H9 (cell line): Measurements from ENCODE around the gene SLC24A3. TPM values are rescaled to one million over a fixed set of nuclear protein-coding genes. Genes with fewer than 3 reads are reported as not detected.

Experiments used
- DNase-seq: peaks from one replicate; pipeline ENCODE4 v3.0.0-alpha.2; 2017
- H2AFZ ChIP-seq: one replicate; pipeline ENCODE4 v1.6.1; 2013; ENCODE audit warnings: mild to moderate bottlenecking, low read length, control low read depth, moderate library complexity
- H2AK5ac ChIP-seq: 2 replicates; pipeline ENCODE4 v1.6.1; 2013; ENCODE audit warnings: low read length, control low read depth, mixed read lengths; ENCODE audit not compliant: insufficient read length
- H2BK120ac ChIP-seq: one replicate; pipeline ENCODE4 v1.6.1; 2013; ENCODE audit warnings: low read depth, mild to moderate bottlenecking, low read length, control low read depth, inconsistent platforms; ENCODE audit not compliant: poor library complexity, severe bottlenecking
- H2BK12ac ChIP-seq: 2 replicates; pipeline ENCODE4 v1.6.1; 2013; ENCODE audit warnings: low read length, control low read depth, mixed read lengths, low read depth; ENCODE audit not compliant: insufficient read length
- H2BK15ac ChIP-seq: 2 replicates; pipeline ENCODE4 v1.6.1; 2013; ENCODE audit warnings: low read depth, low read length, control low read depth
- H2BK20ac ChIP-seq: one replicate; pipeline ENCODE4 v1.6.1; 2013; ENCODE audit warnings: low read depth, mild to moderate bottlenecking, low read length, control low read depth, inconsistent platforms; ENCODE audit not compliant: poor library complexity, severe bottlenecking
- H2BK5ac ChIP-seq: 2 replicates; pipeline ENCODE4 v1.6.1; 2013; ENCODE audit warnings: low read length, control low read depth, mixed read lengths; ENCODE audit not compliant: insufficient read length
- H3K14ac ChIP-seq: 2 replicates; pipeline ENCODE4 v1.6.1; 2013; ENCODE audit warnings: low read length, control low read depth; ENCODE audit not compliant: insufficient read depth
- H3K18ac ChIP-seq: 2 replicates; pipeline ENCODE4 v1.6.1; 2013; ENCODE audit warnings: low read depth, mild to moderate bottlenecking, mixed read lengths, low read length, control low read depth; ENCODE audit not compliant: insufficient read length
- H3K23ac ChIP-seq: 2 replicates; pipeline ENCODE4 v1.6.1; 2013; ENCODE audit warnings: low read length, control low read depth, mixed read lengths, low read depth; ENCODE audit not compliant: insufficient read length
- H3K23me2 ChIP-seq: 2 replicates; pipeline ENCODE4 v1.6.1; 2013; ENCODE audit warnings: low read depth, mild to moderate bottlenecking, mixed read lengths, low read length, control low read depth; ENCODE audit not compliant: insufficient read length, poor library complexity, severe bottlenecking
- H3K27ac ChIP-seq: 2 replicates; pipeline ENCODE4 v1.5.1; 2013; ENCODE audit warnings: low read length, control low read depth, mixed read lengths, low read depth; ENCODE audit not compliant: insufficient read length
- H3K27me3 ChIP-seq: 2 replicates; pipeline ENCODE4 v1.6.1; 2013; ENCODE audit warnings: low read length, control low read depth, inconsistent platforms; ENCODE audit not compliant: insufficient read depth
- H3K4ac ChIP-seq: 2 replicates; pipeline ENCODE4 v1.6.1; 2013; ENCODE audit warnings: low read depth, mild to moderate bottlenecking, control low read depth, inconsistent platforms, low read length, moderate library complexity
- H3K4me1 ChIP-seq: 2 replicates; pipeline ENCODE4 v1.6.1; 2013; ENCODE audit warnings: low read length, control low read depth, inconsistent platforms; ENCODE audit not compliant: insufficient read depth
- H3K4me2 ChIP-seq: 2 replicates; pipeline ENCODE4 v1.6.1; 2013; ENCODE audit warnings: low read length, control low read depth, mixed read lengths; ENCODE audit not compliant: insufficient read length, insufficient read depth
- H3K56ac ChIP-seq: 2 replicates; pipeline ENCODE4 v1.6.1; 2013; ENCODE audit warnings: low read depth, mild to moderate bottlenecking, mixed read lengths, low read length, control low read depth; ENCODE audit not compliant: insufficient read length
- H3K79me1 ChIP-seq: 2 replicates; pipeline ENCODE4 v1.6.1; 2013; ENCODE audit warnings: low read depth, mild to moderate bottlenecking, moderate library complexity, low read length, control low read depth, inconsistent platforms; ENCODE audit not compliant: insufficient read depth, poor library complexity, severe bottlenecking
- H3K79me2 ChIP-seq: 2 replicates; pipeline ENCODE4 v1.6.1; 2013; ENCODE audit warnings: low read length, control low read depth, inconsistent platforms; ENCODE audit not compliant: insufficient read depth
- H3K9ac ChIP-seq: 2 replicates; pipeline ENCODE4 v1.6.1; 2013; ENCODE audit warnings: low read length, control low read depth, mixed read lengths; ENCODE audit not compliant: insufficient read length; ENCODE audit errors: extremely low read depth
- H3K9me3 ChIP-seq: one replicate; pipeline ENCODE4 v1.6.1; 2013; ENCODE audit warnings: low read depth, low read length, inconsistent platforms; ENCODE audit not compliant: control insufficient read depth
- H3T11ph ChIP-seq: one replicate; pipeline ENCODE4 v1.6.1; 2013; ENCODE audit warnings: mild to moderate bottlenecking, low read length, control low read depth, inconsistent platforms
- H4K20me1 ChIP-seq: one replicate; pipeline ENCODE4 v1.6.1; 2013; ENCODE audit not compliant: control insufficient read depth, insufficient read length, insufficient read depth
- H4K5ac ChIP-seq: 2 replicates; pipeline ENCODE4 v1.6.1; 2013; ENCODE audit warnings: low read depth, mild to moderate bottlenecking, mixed read lengths, low read length, control low read depth; ENCODE audit not compliant: insufficient read length
- H4K8ac ChIP-seq: replicated peaks from 2 replicates; pipeline ENCODE4 v1.6.1; 2013; ENCODE audit warnings: low read length, control low read depth, mixed read lengths, low read depth; ENCODE audit not compliant: insufficient read length
- H4K91ac ChIP-seq: 2 replicates; pipeline ENCODE4 v1.6.1; 2013; ENCODE audit warnings: low read depth, mild to moderate bottlenecking, moderate library complexity, mixed read lengths, low read length, control low read depth; ENCODE audit not compliant: insufficient read length
- H3K27ac Mint-ChIP-seq, 3 experiments: 2 replicates in 2 of 3; 3 replicates in 1 of 3; pipeline ENCODE4 v1.8.0; 2020 to 2021; ENCODE audit warnings: mixed read lengths in 3 of 3, mild to moderate bottlenecking in 1 of 3, moderate library complexity in 1 of 3
- H3K27me3 Mint-ChIP-seq: 2 replicates; pipeline ENCODE4 v1.8.0; 2021; ENCODE audit warnings: low read depth, mild to moderate bottlenecking, moderate library complexity, mixed read lengths
- H3K36me3 Mint-ChIP-seq, 3 experiments: 2 replicates in 2 of 3; 3 replicates in 1 of 3; pipeline ENCODE4 v1.8.0; 2020 to 2021; ENCODE audit warnings: low read depth in 3 of 3, mixed read lengths in 3 of 3; ENCODE audit not compliant: insufficient read depth in 1 of 3
- H3K4me1 Mint-ChIP-seq, 2 experiments: 2 replicates each; pipeline ENCODE4 v1.8.0; 2020; ENCODE audit warnings: mixed read lengths in 2 of 2
- H3K4me3 Mint-ChIP-seq, 2 experiments: 2 replicates in 1 of 2; 3 replicates in 1 of 2; pipeline ENCODE4 v1.8.0; 2020 to 2021; ENCODE audit warnings: mild to moderate bottlenecking in 2 of 2, mixed read lengths in 2 of 2, moderate library complexity in 1 of 2
- H3K9me3 Mint-ChIP-seq, 2 experiments: 2 replicates in 1 of 2; 3 replicates in 1 of 2; pipeline ENCODE4 v1.8.0; 2020; ENCODE audit warnings: mild to moderate bottlenecking in 2 of 2, mixed read lengths in 2 of 2, moderate library complexity in 1 of 2
- CTCF ChIP-seq: fragments of 200-600 bp; sonication (generic); conservative IDR thresholded peaks from 3 replicates; pipeline ENCODE4 v1.8.0; 2021; ENCODE audit warnings: antibody characterized with exemption, mild to moderate bottlenecking
- WGBS: extraction: QIAGEN DNeasy Blood & Tissue Kit; methylation state at CpG from one replicate; pipeline ENCODE4 v1.1.7; 2013; ENCODE audit warnings: missing lambda C conversion rate, low lambda C conversion rate, mixed read lengths; ENCODE audit not compliant: insufficient read length; ENCODE audit errors: extremely low coverage; 5-methylcytosine and 5-hydroxymethylcytosine counted together
- total RNA-seq: library from RNA; stranded (reverse); gene quantifications from 2 replicates; pipeline ENCODE4 v1.2.1, GENCODE V29; 2021

SLC24A3 gene
- total RNA-seq, 1 experiment from 2014 or later = 0.83 TPM

GRCh38 chr20:19430641-19431315 is 218.3 kb downstream of the SLC24A3 start:
- Histone ChIP-seq H2BK12ac (no peak overlapping the region), H3K79me1 (no peaks in the 10 kb centered on the region), H3K27ac (no peak overlapping the region), H3K18ac (no peak overlapping the region), H3K4me2 (no peak overlapping the region), H2BK120ac (no peak overlapping the region), H3K23ac (no peak overlapping the region), H3K9ac (no peak overlapping the region), H4K5ac (no peak overlapping the region), H4K8ac (no peak overlapping the region), H3K4me1 (no peaks in the 10 kb centered on the region; the same call in 1 of the 2 replicates), H3K14ac (peak overlapping the region; percentile 16; the same call in 1 of the 2 replicates), H2BK15ac (no peak overlapping the region), H3K79me2 (no peaks in the 10 kb centered on the region), H3K56ac (no peak overlapping the region), H4K91ac (no peak overlapping the region), H2AK5ac (no peak overlapping the region), H3T11ph (no peak overlapping the region), H3K9me3 (no peaks in the 10 kb centered on the region), H3K23me2 (no peaks in the 10 kb centered on the region), H4K20me1 (no peaks in the 10 kb centered on the region), H2BK20ac (no peak overlapping the region), H2AFZ (no peak overlapping the region), H2BK5ac (no peak overlapping the region), H3K4ac (no peak overlapping the region), H3K27me3 (no peaks in the 10 kb centered on the region)
- TF ChIP-seq CTCF = no peak
- H3K36me3 Mint-ChIP-seq = no peaks in the 10 kb centered on the region
- no peak for DNase-seq
- peaks cover 1% of the 10 kb centered on the region; the same call in 1 of the 2 replicates for H3K27me3 Mint-ChIP-seq
- H3K4me3 Mint-ChIP-seq = no peak overlapping the region
- peaks cover 15 to 35% of the 10 kb centered on the region in 2 experiments for H3K4me1 Mint-ChIP-seq
- no peak overlapping the region for H3K27ac Mint-ChIP-seq
- no peaks in the 10 kb centered on the region for H3K9me3 Mint-ChIP-seq
- no CpG with 5 or more reads among the region's 5 CpGs for WGBS
